Right renal pelvis (tissue), 4 donors: Measurements from ENCODE around the gene EGR4. TPM values are rescaled to one million over a fixed set of nuclear protein-coding genes. Genes with fewer than 3 reads are reported as not detected.

ENCODE experiments used
- DNase-seq, 4 donors: peaks; one replicate each; pipeline ENCODE4 v3.0.0-alpha.2; 2013; ENCODE audit warnings: low read depth in 4 of 4, low spot score in 3 of 4, missing footprints in 1 of 4
- polyA plus RNA-seq, 4 donors: library from polyadenylated mRNA; unstranded; fragments of 120-200 nt; gene quantifications; one replicate each; pipeline ENCODE4 v1.2.1, GENCODE V29; 2013; ENCODE audit not compliant: insufficient read length in 4 of 4

EGR4 gene
- not detected for polyA plus RNA-seq

DNA sequence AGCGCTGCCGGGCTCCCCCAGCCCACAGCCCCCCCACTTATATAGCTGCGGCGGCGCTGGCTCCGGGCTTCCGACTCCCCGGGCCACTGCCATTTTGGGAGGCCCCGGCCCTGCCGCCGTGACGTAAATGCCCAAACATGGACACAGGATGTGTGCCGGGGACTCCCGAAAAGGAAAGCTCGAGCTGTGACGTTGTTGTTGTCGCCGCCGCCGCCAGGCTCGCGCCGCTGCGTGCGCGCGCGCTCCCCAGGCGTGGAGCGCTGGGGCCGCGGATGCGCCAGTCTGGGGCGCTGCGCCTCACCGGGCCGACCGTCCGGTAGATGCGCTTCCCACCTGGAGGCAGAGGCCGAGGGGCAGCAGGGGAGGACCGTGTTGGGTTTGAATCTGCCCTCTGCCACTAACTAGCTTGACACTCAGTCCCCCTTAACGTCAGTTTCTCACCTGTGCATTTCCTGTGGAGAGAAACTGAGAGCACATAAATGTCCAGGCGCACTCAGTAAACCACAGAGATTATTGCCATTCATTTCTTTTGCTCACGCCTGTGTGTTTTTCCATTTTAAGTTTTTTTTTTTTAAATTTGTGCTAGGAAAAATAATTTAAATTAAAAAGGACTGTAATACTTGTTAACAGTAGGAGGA lies at the start of gene EGR4:
TSS of gene EGR4 (minus strand) at position 15 of the 638 bp plus-strand sequence. CDS start 231 bp downstream, outside the sequence.
- no peak for DNase-seq

GRCh38 chr2:73341039-73341438 lies 47.7 kb upstream of the EGR4 start:
- DNase-seq, result no peak

- DNase-seq, result no peak
Measured at GRCh38 chr2:73339201-73339600, 45.9 kb upstream of the EGR4 start.

DNA sequence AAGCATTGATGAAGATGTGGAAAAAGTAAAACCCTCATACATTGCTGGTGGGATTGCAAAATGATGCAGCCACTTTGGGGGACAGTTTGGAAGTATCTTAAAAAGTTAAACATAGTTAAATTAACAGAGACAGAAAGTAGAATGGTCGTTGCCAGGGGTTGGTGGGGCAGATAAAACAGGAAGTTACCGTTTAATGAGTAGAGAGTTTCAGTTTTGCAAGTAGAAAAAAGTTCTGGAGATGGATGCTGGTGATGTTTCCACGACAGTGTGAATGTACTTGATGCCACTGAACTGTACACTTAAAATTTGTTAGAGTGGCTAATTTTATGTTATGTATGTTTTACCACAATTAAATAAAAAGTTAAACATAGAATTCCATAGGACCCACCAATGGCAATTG lies 44.5 kb upstream of the EGR4 start:
- no peak for DNase-seq

GRCh38 chr2:73334620-73335019 lies 41.3 kb upstream of the EGR4 start:
- no peak for DNase-seq

- DNase-seq, result no peak
Measured at GRCh38 chr2:73334045-73334444, 40.7 kb upstream of the EGR4 start.

DNA sequence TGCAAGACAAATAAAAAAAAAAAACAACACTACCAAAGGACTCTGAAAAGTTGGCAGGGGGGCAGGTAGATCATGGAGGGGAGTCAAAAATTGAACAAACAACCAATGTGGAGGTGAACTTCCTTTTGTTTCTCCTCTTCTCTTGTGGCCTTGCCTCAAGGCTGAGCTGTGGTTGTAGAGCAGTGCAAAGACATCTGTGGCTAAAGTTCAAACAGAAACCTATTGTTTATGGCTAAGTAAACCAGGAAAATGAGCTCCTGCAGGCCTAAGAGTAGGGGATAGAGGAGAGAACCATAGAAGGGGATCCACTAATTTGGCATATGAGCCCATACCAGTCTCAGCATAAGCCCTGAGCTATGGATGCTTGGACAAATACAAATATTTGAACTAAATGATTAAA lies 40.2 kb upstream of the EGR4 start:
- DNase-seq, result no peak

- DNase-seq, result peak in 1 of 4 donors; percentile 0
Measured at GRCh38 chr2:73324126-73324725, 30.9 kb upstream of the EGR4 start.

DNA sequence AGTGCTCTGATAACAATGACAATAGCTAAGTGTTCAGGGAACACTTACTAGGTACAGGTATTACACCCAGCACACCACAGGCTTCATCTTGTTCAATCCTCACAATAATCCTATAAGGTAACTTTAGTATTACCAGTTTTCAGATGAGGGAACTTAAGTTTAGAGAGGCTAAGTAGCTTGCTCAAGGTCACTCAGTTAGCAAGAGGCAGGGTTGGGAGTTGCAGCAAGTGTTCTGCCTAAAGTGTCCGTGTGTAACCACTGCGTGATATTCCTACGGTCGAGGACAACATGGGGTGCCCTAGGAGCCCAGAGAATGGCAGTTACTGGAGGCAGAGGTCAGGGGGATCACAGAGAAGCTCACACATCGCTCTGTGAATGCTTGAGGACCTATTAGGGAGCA lies 30.2 kb upstream of the EGR4 start:
- no peak for DNase-seq

- DNase-seq, result no peak
Measured at GRCh38 chr2:73314441-73314840, 21.1 kb upstream of the EGR4 start.

DNA sequence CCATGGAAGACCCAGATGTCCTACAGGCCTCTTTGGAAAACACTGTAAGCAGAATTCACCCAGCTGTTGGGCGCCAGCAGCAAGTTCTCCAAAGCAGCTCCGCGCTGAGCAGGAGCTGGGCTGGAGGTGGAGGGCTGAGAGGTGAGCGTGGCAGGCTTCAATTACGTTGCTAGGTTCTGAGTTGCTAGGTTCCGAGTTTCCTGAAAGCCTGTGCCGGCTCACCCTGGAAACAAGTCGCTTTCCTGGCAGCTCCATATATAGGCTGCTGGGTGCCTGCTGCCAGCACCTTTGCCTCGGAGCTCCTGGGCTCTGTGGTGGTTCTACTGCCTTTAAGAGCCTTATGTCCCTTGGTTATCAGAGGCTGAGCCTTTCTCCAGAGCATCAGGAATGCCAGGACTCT lies 14.4 kb upstream of the EGR4 start:
- DNase-seq, result no peak

DNA sequence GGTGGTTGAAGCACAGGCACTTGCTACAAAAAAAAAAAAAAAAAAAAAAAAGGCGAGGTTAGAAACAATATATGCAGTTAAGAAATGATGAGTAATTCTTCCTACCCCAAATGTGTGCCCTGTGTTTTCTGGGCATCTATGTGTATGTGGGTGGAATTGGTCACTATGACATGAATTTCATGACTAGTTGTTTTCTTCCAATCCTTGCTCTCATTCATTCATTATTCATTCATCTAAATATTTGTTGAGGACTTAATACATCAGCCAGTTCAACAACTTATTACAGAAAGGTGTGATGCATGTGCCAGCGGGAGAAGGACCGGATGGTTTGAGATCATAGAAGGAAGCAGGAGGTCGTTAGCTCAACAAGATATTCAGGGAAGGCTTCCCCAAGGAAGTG lies 8.3 kb upstream of the EGR4 start:
- DNase-seq, result no peak

GRCh38 chr2:73300926-73301325 lies 7.6 kb upstream of the EGR4 start:
- no peak for DNase-seq

DNA sequence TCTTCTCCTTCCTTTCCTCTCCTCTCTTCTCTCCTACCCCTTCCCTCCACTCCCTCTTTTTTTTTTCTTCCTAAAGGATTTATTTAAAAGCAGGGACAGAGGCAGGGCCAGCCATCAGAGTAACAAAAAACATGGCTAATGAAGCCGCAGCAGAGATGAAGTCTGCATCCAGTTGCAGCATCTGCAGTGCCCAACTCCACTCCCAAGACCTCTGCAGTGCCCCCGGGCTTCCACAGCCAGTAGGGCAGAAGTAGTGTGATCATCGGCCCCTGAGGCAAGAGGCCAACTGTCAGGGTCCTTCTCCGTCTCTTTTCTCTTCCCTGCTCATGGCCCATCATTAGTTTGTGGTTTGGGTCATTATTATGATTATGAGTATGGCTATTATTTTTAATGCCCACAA lies 4.2 kb upstream of the EGR4 start:
- DNase-seq, result no peak

GRCh38 chr2:73297151-73297559 lies 3.8 kb upstream of the EGR4 start:
- no peak for DNase-seq

DNA sequence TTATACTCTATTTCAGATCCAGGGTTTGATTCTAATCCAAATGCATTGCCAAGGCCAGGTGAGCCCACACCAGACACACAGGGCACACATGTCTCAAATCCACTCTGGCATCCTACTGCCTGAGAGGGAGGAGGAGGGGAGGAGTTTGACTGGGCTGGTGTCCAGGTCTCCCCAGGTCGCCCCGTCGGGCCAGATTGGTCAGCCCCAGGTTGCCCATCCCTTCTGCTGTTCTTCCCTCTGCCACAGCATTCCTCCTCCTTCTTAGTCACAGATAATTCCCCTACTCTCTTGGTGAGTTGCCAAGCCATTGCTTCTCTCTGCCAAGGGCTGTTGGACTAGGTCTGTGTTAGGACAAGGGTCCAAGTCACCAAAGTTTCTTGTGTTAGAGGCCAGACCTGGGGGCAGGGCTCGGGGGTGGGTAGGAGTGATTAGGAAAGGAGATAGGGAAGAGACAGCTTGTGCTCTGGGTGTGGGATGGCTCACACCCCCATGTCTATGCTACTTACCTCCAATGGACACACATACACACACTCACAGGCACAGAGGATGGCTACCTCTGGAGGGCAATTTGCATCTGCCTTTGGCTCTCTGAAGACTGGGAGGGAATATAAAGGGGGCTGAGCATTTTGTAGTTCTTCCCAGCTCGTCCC lies 2.5 kb upstream of the EGR4 start:
- DNase-seq, result no peak

DNA sequence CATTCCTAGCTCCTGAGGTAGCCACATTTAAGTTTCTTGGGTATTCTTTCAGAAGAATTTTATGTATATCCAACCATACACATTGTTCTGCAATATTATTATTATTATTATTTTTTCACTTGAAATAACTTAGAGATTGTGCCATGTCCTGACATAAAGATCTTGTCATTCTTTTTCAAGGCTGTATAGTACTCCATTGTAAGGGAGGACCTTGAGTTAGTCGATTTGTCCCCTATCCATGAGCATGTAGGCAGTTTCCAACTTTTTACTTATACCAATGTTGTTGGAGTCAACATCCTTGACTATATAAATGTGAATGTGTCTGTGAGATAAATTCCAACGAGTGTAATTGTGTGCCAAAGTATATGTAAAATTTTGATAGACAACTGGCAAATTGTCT lies 891 bp upstream of the EGR4 start:
- DNase-seq, result no peak

DNA sequence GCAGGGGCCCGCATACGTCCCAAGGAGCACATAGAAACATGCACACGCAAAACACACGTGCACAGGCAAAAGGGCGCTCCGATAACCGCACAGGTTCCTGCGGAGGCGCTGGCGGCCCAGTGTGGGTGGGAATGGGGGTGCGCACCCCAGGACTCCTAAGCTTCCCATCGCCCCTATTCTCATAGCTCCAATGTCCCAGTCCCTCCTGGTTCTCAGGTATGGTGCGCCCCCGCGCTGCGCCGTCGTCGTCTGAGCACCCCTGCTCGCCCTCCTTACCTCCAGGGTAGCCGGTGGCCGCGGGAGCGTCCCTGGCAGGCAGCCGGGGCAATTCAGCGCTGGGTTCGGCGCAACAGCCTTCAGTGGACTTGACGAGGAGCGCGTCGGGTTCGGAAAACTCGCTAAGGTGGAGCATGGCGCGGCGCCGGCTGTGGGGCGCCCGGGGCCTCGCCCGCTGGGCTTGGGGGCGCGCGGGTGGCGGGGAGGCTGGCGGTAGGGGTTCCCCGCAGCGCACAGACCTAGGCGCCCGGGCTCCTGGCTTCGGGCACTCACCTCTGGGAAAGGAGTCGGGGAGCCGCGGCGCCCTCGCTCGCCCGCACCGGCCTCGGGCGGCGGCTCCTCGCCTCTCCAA lies 328 bp downstream of the EGR4 start:
- DNase-seq, result no peak

DNA sequence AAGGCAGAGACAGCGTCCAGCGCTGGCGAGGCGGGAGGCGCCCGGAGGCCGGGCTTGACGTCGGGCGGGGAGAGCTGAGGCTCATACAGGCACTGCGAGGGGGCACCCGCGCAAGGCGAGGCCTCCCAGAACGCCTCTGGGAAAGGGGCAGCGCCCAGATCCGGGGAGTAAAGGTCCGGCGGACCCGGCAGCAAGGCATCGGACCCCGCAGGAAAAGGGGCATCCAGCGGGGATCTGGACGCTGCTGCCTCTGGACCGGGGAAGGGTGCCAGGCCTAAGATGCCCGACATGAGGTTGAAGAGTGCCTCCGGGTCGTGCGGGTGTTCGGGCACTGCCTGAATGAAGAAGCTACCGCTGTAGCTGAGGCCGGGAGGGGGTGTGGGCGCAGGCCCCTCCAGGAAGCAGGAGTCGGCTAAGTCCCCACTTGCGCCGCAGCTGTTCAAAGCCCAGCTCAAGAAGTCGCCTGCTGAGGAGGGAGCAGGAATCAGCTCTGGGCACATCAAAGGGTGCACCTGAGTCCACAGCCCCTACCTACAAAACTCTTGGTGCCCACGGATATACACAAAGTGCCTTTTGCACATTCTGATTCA lies 937 bp downstream of the EGR4 start:
- no peak for DNase-seq

GRCh38 chr2:73291461-73292315 lies 1.7 kb downstream of the EGR4 start:
- DNase-seq, result no peak
